ENCODE measurements around the gene IQCN.

The IQCN gene

GRCh38 chr19:18263324-18264136 is 10.7 kb downstream of the IQCN start:
- no peak for DNase-seq

- DNase-seq = no peak
These were observed 11.3 kb downstream of the IQCN start for GRCh38 chr19:18262917-18263316.

DNA sequence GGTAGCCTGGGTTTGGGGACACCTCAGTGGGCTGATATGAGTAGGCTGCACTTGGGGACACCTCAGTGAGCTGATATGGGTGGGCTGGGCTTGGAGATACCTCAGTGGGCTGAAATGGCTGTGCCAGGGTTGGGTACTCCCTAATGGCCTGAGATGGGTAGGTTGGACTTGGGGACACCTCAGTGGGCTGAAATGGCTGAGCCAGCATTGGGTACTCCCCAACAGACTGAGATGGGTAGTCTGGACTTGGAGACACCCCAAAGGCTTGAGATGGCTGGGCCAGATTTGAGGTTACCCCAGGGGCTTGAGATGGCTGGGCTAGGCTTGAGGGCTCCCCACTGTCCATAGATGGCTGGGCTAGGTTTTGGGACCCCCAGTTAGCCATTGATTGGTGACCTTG is 12.1 kb downstream of the IQCN start:
- no peak for DNase-seq

DNA sequence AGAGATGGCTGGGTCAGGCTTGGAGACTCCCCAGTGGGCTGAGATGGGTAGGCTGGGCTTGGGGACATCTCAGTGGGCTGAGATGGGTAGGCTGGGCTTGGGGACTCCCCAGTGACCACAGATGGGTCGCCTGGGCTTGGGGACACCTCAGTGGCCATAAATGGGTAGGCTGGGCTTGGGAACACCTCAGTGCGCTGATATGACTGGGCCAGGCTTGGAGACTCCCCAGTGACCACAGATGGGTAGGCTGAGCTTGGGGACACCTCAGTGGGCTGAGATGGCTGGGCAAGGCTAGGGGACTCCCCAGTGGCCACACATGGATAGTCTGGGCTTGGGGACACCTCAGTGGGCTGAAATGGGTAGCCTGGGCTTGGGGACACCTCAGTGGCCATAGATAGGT is 12.8 kb downstream of the IQCN start:
- DNase-seq = no peak

- no peak for DNase-seq
These were observed 14.4 kb downstream of the IQCN start for GRCh38 chr19:18259893-18260292.

DNA sequence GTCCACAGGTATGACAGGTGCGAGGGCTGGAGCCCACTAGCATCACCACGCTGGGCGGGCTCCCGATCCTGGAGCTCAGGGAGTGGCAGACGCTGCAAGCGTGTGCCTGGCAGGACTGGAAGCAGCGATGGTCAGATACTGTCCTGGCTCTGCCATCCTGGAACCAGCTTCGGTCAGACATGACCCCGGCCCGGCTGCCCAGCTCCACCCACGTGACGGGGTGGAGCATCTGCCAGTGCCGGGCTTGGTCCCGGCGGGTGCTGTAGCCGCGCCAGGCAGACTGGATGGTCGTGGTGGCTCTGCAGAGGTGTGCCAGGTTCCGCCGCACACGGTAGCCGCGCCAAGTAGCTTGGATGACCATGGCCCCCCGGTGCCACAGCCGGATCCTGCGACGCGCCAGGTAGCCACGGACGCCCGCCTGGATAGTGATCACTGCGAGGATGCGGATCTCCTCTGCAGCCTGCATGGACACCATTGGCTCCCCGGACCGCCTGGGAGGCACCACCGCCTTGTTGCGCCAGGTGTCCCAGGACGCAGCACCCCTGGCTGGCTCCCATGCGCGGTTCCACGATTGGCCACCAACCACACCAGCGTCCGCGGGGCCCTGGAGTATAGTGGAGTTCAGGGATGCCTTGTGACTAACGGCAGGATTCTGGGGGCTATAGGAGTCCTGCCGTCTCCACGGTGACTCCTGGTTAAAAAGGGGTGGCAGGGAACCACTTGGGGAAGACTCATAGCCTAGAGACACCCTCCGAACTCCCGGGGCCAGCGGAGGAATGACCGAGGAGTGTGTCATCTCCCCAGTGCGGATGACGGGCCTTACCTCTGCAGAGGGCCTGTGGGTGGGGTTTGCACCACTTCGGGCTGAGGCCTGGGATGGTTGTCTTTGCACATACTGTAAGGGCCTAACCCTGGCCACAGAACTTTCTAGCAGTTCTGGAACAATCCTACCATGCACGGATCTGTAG is 16.5 kb downstream of the IQCN start:
- DNase-seq = no peak

DNA sequence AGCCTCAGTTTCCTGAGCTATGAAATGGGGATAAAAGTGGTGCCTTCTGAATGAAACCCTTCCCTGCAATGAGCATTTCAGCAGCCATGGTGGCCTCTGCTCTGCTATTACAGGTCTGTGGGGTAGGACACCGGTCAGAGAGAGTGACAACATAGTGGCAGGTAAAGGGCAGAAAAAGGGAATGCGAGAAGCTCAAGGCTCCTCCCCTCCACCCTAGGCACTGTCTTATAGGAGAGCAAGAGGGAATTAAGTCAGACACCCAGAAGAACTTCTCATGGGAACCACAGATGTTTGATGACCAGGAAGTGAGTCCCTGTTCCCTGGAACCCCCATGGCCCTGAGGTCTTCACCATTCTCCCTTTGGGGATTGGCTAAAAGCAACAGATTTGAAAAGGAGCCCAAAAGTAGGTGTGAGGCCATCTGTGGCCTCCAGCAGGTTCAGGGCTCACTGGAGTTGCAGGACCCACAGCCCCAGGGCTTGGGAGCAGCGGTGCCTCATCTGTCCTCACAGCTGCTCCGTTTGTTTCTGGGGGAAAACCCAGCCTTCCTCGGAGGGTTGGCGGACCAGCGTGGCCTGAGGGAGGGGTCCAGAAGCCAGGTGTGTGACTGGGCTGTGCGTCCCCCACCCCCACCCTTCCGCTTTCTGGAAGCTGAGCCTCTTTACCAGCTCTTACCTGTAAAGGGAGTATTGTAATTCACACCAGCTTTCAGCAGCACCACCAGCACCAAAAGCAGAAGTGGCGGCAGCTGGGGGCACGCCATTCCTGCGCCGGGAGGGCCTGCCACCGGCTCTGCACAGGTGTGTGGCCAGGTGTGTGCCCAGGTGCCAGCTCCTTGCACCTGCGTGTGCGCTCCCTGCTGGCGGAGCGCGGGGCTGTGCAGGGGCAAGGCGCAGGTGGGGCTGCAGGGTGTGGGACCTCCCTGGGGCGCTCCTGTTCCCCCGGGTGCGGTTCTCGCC is 19.4 kb downstream of the IQCN start:
- no peak for DNase-seq

DNA sequence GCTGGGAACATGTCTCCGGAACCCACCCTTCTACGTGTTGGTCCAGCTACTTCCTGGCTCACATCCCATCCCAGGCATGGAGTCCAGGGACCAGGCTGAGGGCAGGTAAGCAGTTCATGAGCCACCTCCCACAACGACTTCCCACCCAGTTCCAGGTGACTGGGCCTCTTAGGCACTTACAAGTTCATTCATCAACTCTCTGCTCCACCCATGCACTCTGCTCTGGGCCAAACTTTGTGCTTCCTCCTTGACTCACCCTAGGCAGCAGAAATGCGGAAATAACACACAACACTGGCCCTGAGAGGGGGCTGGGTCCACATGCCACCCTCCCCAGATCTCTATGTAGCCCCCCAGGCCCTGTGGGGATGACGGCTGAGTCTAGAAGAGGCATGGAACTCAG is 20.5 kb downstream of the IQCN start:
- no peak for DNase-seq

DNA sequence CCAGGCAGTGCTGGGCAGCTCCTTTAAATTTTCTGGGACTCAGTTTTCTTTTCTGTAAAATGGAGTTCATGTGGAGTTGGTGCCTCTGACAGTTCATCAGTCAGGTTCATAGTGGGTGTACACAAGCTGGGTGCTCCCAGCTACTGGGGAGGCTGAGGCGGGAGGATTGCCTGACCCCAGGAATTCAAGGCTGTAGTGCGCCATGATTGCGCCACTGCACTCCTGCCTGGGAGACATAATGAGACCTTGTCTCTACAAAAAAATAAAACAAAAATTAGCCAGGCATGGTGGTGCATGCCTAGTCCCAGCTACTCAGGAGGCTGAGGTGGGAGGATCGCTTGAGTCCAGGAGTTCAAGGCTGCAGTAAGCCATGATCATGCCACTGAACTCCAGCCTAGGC is 21.1 kb downstream of the IQCN start:
- DNase-seq = no peak

- no peak for DNase-seq
These were observed 21.9 kb downstream of the IQCN start for GRCh38 chr19:18252370-18252717.

DNA sequence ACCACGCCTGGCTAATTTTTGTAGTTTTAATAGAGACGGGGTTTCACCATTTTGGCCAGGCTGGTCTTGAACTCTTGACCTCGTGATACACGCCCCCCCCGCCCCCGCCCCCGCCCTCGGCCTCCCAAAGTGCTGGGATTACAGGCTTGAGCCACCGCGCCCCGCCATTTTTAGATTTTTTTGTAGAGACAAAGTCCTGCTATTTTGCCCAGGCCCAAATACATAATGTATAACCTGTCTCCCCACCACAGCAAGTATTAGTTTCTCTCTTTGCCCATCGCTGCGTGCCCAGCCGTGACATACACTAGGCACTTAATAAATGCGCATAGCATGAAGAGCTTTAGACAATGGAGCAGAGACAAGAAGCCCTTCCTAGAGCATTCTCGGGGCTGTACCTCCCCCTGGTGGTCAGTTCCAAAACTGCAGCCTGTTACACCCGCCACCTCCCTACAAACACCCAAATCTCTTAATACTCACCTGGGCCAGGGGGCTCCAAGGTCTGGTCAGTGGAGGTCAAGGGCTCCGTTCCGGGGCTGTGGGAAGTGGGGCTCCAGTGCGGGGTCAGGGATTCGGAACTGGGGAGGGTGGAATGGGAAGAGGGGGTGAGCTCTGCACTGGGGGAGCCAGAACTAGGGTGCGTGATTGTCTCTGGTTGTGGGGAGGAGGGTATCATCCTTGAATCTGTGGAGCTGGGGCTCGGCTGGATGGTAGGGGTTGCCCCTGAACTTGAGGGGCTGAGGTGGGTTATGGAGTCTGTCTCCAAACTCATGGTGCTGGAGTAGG is 22.5 kb downstream of the IQCN start:
- DNase-seq = peak; percentile 73

- DNase-seq = no peak
These were observed 24.4 kb downstream of the IQCN start for GRCh38 chr19:18249834-18250233.

- no peak for DNase-seq
These were observed 29.0 kb downstream of the IQCN start for GRCh38 chr19:18245297-18245696.

- no peak for DNase-seq
These were observed 34.9 kb downstream of the IQCN start for GRCh38 chr19:18239303-18239702.

GRCh38 chr19:18234194-18234593 is 40.1 kb downstream of the IQCN start:
- DNase-seq = no peak

GRCh38 chr19:18233224-18233825 is 40.9 kb downstream of the IQCN start:
- peak; percentile 24 for DNase-seq

GRCh38 chr19:18232540-18233223 is 41.6 kb downstream of the IQCN start:
- DNase-seq = no peak

DNA sequence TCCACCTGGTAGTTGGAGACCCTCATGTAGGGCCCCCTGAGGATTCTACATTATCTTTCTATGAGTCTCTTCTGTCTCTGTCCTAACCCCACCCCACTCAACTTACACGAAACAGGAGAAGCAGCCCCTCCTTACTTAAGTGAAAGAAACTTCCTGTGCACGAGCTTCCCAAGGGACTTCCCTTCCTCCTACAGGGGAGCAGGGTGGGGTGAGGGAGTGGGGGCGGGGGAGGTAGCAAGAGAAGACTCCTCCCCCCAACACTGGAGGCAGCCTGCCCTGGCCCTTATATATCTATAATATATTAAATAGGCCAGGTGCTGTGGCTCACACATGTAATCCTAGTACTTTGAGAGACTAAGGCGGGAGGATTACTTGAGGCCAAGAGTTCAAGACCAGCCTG is 42.5 kb downstream of the IQCN start:
- no peak for DNase-seq

DNA sequence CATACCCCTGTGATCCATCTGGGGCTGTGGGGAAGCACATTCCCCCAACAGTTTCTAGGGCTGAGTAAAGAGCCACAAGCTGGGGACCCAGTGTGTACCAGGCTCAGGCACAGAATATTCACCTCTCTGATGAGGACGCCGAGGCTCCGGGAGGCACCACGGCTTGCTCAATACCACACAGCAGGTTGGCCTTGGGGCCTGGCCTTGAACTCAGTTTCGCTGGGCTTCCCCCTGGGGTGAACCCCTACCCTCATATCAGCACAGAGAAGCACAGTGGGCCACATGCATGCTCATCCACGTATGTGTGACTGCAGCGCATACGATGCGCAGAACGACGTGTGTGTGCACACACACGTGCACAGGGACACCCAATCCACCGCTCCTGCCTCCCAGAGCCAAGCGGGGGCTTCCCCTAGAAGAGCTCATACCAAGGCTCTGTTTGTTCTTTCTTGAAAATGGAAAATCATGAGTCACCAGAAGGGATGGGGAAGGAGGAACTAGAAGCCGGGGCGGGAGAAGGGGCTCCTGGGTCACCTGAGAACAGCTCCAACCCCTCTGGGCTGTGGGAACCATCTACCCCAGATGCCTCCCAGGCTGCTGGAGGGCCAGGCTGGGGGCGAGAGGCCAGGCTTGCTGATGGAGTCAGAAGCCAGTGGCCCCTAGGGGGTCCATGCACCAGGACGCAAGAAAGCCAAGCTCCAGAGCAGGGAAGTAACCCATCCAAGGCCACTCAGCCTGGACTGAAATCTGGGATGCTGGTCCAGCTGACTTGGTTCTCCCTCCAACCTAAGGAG is 43.1 kb downstream of the IQCN start:
- DNase-seq = no peak

GRCh38 chr19:18229915-18230314 is 44.3 kb downstream of the IQCN start:
- DNase-seq = no peak

All from activated effector memory CD4-positive, alpha-beta T cell treated with Interleukin-2 at 50 U/mL for 16 hours (primary cell).